Hematopoietic multipotent progenitor cell treated with erythropoietin and hydrocortisone succinate and interleukin-3 and kit ligand, for 8 days (in vitro differentiated cells): ENCODE measurements around the gene IGSF11.

Source experiments
- DNase-seq: peaks from one replicate; pipeline ENCODE4 v3.0.0-alpha.2; 2015

The IGSF11 gene

GRCh38 chr3:118946449-118946848 is 88.2 kb downstream of the IGSF11 start:
- DNase-seq = no peak

- no peak for DNase-seq
Observed at GRCh38 chr3:118945834-118946233, 88.8 kb downstream of the IGSF11 start.

- no peak for DNase-seq
Observed at GRCh38 chr3:118943597-118943996, 91.0 kb downstream of the IGSF11 start.

GRCh38 chr3:118942671-118943070 is 92.0 kb downstream of the IGSF11 start:
- no peak for DNase-seq

- no peak for DNase-seq
Observed at GRCh38 chr3:118942195-118942594, 92.5 kb downstream of the IGSF11 start.

DNA sequence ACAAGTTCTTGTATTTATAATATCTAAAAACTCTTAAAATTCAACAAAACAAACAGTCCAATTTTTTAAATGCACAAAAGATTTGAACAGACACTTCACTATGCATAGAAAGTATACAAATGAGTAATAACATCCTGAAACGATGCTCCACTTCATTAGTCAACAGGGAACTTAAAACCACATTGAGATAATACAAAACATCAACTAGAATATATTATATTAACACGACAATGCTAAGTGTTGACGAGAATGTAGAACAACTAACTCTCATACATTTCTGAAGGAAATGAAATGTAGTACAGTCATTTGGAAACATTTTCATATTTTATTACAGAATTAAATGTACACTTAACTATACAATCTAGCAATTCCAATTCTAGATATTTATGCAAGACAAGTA is 93.4 kb downstream of the IGSF11 start:
- DNase-seq = no peak

GRCh38 chr3:118938183-118938961 is 96.3 kb downstream of the IGSF11 start:
- no peak for DNase-seq

DNA sequence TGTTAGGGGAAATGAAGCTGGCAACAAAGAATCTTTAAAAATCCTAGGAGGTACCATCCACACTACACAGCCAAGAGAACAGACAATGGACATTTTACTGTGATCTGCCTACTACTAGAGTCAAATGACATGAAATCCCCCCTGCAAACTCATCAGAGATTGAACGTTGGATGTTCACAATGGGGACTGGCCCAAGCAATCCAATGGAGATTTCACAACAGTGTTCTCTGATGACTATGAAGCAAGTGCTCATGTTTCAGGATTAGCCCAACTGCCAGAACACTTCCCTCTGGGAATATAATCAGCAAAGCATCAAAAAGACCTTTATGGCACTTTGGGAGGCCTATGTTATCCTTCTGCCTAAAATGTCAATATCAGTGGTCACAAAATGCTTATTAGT is 97.8 kb downstream of the IGSF11 start:
- no peak for DNase-seq

DNA sequence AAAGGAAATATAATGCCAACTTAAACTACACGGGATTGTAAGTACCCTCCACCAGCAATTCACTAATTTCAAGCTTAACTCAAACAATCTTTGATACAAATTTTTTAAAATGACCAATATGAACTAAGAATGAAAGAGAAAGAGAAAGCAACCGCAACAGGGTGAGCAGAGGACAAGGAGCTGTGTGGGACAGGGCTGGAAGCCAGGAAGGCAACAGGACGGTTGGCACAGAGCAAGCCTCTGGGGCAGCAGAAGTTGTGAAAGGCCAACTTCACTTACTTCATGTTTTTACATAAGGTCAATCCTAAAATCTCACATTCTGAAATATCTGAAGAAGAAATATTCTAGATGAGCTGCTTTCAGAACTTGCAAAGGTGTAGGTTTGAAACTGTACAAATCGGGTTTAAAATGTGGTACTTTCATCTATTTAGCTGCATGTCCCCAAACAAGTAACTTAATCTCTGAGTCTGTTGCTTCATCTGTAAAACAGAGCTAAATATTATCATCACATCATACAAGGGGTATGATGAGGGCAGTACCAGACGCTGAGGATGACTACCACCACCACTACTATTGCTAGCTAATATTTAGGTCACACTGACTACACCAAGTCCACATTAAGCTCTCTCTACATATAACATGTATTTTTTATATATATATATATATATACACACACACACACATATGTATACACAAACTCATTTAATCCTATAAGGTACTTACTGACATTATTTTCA is 101.7 kb downstream of the IGSF11 start:
- DNase-seq = no peak

GRCh38 chr3:118931996-118932395 is 102.7 kb downstream of the IGSF11 start:
- DNase-seq = no peak

DNA sequence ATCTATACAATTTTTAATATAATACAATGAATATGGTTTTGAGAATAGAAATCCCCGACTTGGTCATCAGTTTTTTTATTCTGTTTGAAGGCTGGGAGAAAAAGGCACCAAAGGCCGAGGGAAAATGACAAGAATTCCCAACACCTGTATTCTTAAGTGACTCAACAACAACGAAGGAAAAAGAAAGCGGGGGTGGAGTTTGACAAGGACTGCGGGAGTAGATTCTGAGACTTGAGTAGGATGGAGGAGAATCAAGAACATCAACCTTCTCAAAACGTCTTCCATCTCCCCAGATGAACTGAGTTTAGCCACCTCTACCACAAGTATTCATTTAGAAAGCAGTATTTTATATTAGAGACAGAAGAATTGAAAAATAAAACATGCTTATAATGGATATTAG is 107.2 kb downstream of the IGSF11 start:
- DNase-seq = no peak

DNA sequence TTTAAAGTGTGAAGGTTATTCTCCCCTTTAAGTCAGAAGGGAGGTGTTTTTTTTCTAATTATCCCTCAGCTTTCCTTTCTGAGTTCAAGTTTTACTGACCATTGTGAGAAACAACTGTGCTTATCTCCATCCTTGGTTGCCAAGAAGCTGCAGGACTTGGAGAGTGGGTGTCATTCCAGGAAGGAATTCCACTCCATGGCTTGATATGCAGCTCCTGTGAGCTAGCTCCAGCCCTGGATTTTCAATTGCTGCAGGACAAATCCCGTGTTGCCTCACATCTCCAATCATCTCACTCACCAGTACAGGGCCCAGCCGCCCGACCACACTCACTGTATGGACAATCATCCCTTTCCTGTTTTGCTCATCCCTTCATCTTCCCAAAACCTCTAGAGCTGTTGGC is 122.5 kb downstream of the IGSF11 start:
- no peak for DNase-seq

GRCh38 chr3:118910332-118910731 is 124.3 kb downstream of the IGSF11 start:
- no peak for DNase-seq

GRCh38 chr3:118909763-118910162 is 124.9 kb downstream of the IGSF11 start:
- DNase-seq = no peak

GRCh38 chr3:118907909-118908308 is 126.7 kb downstream of the IGSF11 start:
- no peak for DNase-seq

GRCh38 chr3:118900737-118901525 is 133.7 kb downstream of the IGSF11 start:
- DNase-seq = no peak

- no peak for DNase-seq
Observed at GRCh38 chr3:118890206-118890605, 144.4 kb downstream of the IGSF11 start.

GRCh38 chr3:118889691-118890090 is 145.0 kb downstream of the IGSF11 start:
- no peak for DNase-seq

- DNase-seq = no peak
Observed at GRCh38 chr3:118886708-118887107, 147.9 kb downstream of the IGSF11 start.

DNA sequence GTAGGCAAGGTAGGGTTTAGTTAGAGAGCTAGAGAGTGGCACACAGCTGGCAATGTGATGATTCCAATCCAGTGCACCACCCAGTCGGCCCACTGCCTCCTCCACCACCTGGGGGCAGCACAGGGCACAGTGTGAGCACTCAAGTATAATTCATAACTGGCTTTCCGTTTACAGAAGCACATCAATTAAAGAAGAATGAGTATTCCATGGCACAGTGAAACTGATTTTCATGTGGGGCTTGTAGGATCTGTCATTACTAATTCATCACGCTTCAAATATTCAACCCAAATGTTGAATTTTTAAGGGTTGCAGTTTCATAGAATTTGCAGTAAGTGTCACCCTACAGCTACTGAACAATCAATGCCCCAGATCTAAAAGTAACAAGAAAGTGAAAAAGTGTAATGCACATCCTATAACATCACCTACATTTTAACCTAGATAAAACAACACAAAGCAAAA is 149.9 kb downstream of the IGSF11 start:
- peak; percentile 49 for DNase-seq

- peak; percentile 62 for DNase-seq
Observed at GRCh38 chr3:118882353-118882947, 152.2 kb downstream of the IGSF11 start.

DNA sequence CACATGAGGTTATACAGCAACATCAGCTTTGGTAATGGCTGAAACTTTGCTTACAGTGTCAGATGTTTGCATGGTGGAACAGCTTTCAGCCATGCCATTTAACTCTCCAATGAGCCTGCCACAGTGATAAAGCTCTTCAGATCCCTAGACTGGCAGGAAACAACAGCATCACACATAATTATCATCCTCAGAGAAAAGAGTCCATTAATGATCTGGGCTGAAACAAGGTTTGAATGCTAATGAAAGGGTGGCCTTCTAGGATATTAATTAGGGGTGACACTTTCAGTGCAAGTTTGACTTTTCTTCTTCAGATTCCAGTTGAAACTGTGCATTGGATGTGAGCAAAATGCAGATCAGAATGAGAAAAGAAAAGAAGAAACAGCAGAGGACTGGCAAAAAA is 166.6 kb downstream of the IGSF11 start:
- DNase-seq = no peak

DNA sequence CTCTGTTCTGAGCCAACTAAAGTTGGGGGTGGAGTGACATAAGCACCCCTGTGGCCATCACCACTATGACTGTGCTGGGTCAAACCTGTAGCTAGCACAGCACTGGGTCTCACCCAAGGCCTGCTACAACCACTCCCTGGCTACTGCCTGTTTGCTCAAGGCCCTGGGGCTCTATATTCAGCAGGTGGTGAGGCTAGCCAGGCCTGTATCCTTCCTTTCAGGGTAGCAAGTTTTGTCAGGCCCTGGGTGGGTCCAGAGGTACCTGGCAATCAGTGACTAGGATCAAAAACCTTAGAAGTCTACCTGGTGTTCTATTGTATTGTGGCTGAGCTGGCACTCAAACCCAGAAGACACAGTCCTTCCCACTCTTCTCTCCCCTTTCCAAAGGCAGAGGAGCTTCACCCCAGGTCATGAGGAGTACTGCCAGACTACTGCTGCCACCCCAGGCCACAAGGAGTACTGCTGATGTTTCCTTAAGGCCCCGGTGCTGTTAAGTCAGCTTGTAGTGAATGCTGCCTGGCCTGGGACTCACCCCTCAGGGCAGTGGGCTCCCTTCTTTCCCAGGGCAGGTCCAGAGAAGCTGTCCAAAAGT is 170.8 kb downstream of the IGSF11 start:
- no peak for DNase-seq
